Stimulated activated CD8-positive, alpha-beta memory T cell treated with anti-CD3 and anti-CD28 coated beads, Interleukin-12 subunit alpha, Interleukin-12 subunit beta, amount 100 ng/mL, for 24 hours (primary cell): ENCODE results near the gene ERFE.
"Not testable (repeated sequence)": the region's sequence is repeated elsewhere in the genome, so short reads cannot be mapped to it uniquely, and the experiment has no call there.

Experiments used
- DNase-seq: peaks from one replicate; pipeline ENCODE4 v3.0.0-alpha.2; 2020; ENCODE audit errors: extremely low read depth

ERFE gene

GRCh38 chr2:238169048-238169707, 10.4 kb downstream of the ERFE start:
- no peak for DNase-seq

DNA sequence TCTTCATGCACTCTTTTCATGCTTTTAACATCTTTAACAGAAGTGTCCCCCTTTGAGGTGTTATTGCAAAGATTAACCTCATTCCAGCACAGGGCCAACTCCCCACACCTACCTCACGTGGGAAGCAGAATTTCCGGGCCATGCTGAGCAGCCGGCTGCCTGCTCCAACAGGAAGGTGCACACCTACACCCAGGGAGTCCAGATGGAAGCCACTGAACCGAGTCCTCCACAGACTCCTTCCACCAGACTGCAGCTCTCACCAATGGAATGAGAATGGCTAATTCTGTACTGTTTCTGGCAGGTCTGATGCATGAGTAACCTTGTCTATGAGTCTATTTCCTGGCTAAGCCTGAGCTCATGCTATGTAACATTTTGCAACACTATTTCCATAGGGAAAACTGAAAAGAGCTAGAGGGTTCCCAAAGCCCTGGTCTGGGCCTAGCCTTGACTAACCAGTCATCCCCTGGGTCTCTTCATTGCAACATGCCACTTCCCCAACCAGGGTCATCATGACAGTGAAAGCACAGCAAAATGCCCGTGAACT, 11.0 kb downstream of the ERFE start:
- no peak for DNase-seq

DNA sequence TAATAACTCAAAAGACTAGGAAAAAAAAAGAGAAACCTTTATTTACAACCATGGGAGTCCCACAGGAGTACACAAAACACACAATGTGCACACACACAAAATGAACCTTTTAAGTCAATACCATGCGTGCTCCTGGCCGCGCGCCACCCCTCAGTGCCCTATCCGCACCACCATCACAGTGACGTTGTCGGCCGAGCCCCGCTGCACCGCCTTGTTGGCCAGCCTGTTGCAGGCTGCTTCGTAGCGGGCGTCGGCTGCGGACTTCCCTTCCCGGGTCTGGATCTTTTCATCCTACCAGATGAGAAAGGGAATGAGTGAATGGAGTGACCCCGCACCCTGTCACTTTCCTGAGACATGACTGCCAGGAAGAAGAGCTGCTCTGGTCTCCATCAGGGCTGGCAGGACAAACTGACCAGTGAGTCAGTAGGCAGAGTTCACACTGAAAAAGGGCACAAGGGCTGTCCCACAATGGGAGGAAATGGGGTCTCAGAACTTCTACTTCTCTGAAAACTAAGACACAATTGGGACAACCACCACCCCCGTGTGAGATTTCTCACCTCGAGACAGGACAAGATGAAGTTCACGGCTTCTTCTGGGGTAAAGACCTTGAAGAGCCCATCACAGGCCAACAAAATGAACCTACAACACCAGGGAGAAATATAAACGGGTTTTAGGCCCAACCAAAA, 11.8 kb downstream of the ERFE start:
- no peak for DNase-seq

- DNase-seq = not testable (repeated sequence)
These were observed 12.3 kb downstream of the ERFE start for GRCh38 chr2:238171072-238171431.

DNA sequence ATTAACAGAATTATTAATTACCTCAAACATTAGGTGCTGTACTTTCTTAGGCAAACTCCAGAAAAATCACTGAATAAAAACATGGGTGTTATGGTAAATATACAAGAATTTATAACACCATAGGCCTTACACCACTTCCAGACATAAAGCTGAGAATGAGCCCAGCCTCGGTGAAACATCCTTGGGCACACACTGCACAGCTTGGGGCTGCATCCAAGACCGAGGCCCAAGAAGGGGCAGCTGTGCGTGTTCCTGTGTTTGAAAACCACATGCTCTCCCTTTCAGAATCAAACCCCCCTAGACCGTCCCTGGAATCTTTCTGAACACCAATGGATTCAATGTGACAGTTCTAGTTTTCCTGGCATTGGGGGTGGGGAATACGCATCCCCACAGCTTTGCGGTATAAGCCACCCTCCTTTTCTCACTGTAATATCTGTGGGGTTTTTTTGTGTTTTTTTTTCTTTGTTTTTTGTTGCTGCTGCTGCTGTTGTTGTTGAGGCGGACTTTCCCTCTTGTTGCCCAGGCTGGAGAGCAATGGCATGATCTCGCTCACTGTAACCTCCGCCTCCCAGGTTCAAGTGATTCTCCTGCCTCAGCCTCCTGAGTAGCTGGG, 12.9 kb downstream of the ERFE start:
- no peak for DNase-seq

- DNase-seq = no peak
These were observed 13.7 kb downstream of the ERFE start for GRCh38 chr2:238172439-238172838.

DNA sequence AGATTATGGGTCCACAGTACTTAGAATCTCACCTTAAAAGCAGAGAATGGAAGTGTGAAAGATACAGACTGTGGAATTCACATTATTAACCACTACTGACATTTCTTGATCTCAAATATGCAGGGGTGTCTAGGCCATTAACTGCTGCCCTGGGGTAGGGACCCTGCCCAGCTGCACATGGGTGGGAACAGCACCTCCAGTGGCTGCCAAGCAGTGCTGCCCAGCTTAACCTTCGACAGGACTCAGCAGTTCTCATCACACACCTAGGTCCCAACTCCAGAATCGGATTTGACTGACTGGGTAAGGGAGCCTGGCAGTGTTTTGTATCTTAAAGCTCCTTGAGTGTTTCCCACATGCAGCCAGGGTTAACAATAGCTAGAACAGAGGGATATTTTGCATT, 14.9 kb downstream of the ERFE start:
- no peak for DNase-seq

GRCh38 chr2:238174291-238174690, 15.5 kb downstream of the ERFE start:
- no peak for DNase-seq

GRCh38 chr2:238174701-238175100, 15.9 kb downstream of the ERFE start:
- no peak for DNase-seq

- no peak for DNase-seq
These were observed 17.8 kb downstream of the ERFE start for GRCh38 chr2:238176613-238177012.

- no peak for DNase-seq
These were observed 21.8 kb downstream of the ERFE start for GRCh38 chr2:238180554-238180953.

DNA sequence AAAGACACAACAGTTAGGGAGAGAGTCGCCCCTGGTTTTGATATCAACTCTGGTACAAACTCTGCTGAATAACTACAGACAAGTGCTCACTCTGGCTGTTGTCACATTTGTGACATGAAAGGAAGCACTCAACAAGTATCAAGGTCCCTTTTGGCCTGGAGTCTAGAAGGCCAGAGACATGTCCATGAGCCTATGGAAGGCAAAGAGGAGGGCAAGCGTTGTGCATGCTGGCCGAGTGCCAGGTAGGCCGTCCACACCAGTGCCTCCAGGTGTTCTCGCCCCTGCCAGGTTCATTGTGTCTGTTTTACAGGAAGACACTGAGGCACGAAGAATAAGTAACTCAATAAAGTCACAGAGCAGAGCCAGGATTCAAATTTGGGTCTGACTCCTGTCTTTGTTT, 23.6 kb downstream of the ERFE start:
- DNase-seq = no peak

GRCh38 chr2:238183821-238184220, 25.1 kb downstream of the ERFE start:
- no peak for DNase-seq

GRCh38 chr2:238187618-238188548, 29.1 kb downstream of the ERFE start:
- DNase-seq = no peak

GRCh38 chr2:238190445-238190844, 31.7 kb downstream of the ERFE start:
- DNase-seq = no peak

DNA sequence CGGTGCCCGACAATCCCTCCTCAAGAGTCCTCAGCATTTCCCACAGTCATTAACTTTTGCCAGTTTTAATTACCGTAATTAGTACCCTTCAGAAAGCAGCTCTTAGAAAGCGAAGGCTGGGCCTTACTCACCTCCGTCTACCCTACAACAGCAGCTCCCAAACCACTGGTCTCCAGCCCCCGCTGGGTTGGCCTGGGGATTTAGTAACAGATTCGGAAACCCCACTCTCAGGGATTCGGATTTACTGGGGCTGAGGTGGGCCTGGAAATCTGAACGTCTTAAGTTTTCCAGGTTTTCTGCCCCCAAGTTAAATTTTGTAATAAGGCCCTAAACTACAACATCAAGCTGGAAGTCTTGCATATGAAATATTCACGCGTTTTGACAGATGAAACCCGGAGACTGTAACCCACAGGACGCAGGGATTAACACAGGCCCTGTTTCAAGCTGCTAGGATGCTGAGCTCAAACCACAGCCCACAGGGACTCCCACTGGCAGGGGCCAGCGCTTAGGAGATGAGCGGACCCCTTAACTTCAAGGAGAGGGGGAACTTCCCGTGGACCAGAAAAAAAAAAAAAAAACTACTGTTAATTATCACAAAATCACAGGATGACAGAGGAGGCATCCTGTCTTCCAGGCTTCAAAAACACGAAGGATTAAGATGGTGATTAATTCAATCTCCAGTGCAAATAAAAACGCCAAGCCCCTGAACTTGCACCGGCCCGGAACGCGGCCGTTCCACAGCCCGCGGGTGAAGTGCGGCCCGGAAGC, 43.7 kb downstream of the ERFE start:
- no peak for DNase-seq

GRCh38 chr2:238203094-238203972, 44.6 kb downstream of the ERFE start, which contains the start of gene ILKAP:
TSS of gene ILKAP (minus strand) at chr2:238203695. CDS start at chr2:238203553, 142 bp downstream.
- DNase-seq = peak; percentile 77

- no peak for DNase-seq
These were observed 45.4 kb downstream of the ERFE start for GRCh38 chr2:238203973-238204683.

DNA sequence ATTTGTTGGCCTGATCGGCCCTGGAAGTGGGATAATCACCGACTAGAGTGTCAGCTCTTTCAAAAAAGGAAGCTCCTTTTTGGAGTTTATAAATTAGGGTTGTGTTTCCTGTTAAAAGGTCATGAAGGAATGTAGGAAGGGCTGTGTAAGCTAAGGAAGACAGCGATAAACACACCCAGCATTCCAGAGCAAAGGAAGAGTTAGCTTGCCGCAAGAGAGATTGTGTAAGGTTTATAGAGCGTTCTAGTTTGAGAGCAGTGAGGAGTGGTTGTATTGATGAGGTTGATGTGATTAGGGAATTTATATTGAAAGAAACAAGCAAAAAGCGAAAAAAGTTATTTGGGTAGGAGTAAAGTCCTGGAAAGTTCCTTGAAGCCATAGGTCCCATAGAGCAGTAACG, 48.2 kb downstream of the ERFE start:
- no peak for DNase-seq
